ENCODE data around the gene DHFR. TPM values are rescaled to one million over a fixed set of nuclear protein-coding genes. Genes with fewer than 3 reads are reported as not detected.

Gene DHFR
- total and polyA plus RNA-seq, 2 of the 8 experiments (the other 6 are each of a cell fraction or from before 2014, with no cell fraction given): 46.4 to 88.9 TPM

DNA sequence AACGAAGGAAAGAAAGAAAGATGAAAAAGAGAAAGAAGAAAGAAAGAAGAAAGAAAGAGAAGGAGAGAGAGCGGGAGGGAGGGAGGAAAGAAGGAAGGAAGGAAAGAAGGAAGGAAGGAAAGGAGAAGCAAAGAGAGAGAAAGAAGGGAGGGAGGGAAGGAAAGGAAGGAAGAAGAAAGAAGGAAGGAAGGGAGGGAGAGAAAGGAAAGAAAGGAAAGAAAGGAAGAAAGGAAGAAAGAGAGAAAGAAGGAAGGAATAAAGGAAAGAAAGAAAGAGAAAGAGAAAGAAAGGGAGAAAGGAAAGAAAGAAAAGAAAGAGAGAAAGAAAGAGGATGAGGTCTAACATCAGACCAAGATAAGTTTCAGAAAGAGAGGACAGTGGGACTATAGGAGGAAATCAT is 75.7 kb downstream of the DHFR start:
- Histone ChIP-seq H3K79me2 (ENCODE audit: control insufficient read depth in 1 of 2, insufficient read depth in 2 of 2, low read length in 2 of 2) (no peaks in the 10 kb centered on the region), H3K56ac (replicated peaks; ENCODE audit: insufficient read length, low read depth, low read length) (no peak overlapping the region), H3K23ac (ENCODE audit: insufficient read length) (no peak overlapping the region), H3K36me3 (ENCODE audit: control insufficient read depth in 2 of 4, insufficient read depth in 4 of 4, low read length in 3 of 4) (no peaks in the 10 kb centered on the region), H2BK15ac (ENCODE audit: low read length) (no peak overlapping the region), H2AFZ (ENCODE audit: low read length) (no peak overlapping the region), H2BK5ac (ENCODE audit: low read depth, low read length) (no peak overlapping the region), H3K4me2 (ENCODE audit: insufficient read depth in 1 of 2, low read depth in 2 of 2, low read length in 2 of 2) (no peak overlapping the region), H2BK20ac (ENCODE audit: low read length) (no peak overlapping the region), H2AK5ac (ENCODE audit: low read depth, low read length) (no peak overlapping the region), H4K20me1 (replicated peaks in 1 of 2; ENCODE audit: control insufficient read depth in 1 of 2, insufficient read depth in 2 of 2, low read length in 2 of 2) (no peaks in the 10 kb centered on the region), H3K27ac (ENCODE audit: low read depth, low read length) (no peak overlapping the region), H3K14ac (ENCODE audit: insufficient read length) (no peak overlapping the region), H2BK12ac (ENCODE audit: low read depth, low read length) (no peak overlapping the region), H3K4me3 (ENCODE audit: extremely low read depth in 1 of 4, insufficient read depth in 2 of 4, low read depth in 3 of 4, low read length in 4 of 4) (no peak overlapping the region), H3K79me1 (ENCODE audit: low read depth, low read length) (no peaks in the 10 kb centered on the region), H3K23me2 (ENCODE audit: low read depth, low read length) (no peaks in the 10 kb centered on the region), H4K5ac (ENCODE audit: insufficient read length, low read depth, low read length) (no peak overlapping the region), H3K9ac (replicated peaks in 1 of 4; ENCODE audit: extremely low read depth in 1 of 4, low read depth in 3 of 4, low read length in 3 of 4) (no peak overlapping the region), H3K4ac (replicated peaks; ENCODE audit: insufficient read length, low read depth, low read length) (no peak overlapping the region), H3K9me3 (ENCODE audit: insufficient read depth in 2 of 2, low read depth in 1 of 2, low read length in 1 of 2) (no peaks in the 10 kb centered on the region), H3K18ac (ENCODE audit: extremely low read depth, low read length) (no peak overlapping the region), H3K4me1 (replicated peaks in 1 of 4; ENCODE audit: control insufficient read depth in 3 of 4, insufficient read depth in 4 of 4, low read length in 3 of 4) (no peaks in the 10 kb centered on the region), H4K91ac (replicated peaks; ENCODE audit: insufficient read length, low read length) (no peak overlapping the region), H4K8ac (ENCODE audit: extremely low read depth, insufficient read depth, low read length) (no peak overlapping the region), H3K27me3 (replicated peaks in 1 of 4; ENCODE audit: control insufficient read depth in 3 of 4, extremely low read depth in 1 of 4, insufficient read depth in 3 of 4, low read length in 3 of 4) (no peaks in the 10 kb centered on the region), H2BK120ac (replicated peaks; ENCODE audit: low read depth, low read length) (no peak overlapping the region)
- FAIRE-seq (no peak), DNase-seq (ENCODE audit: low read depth in 1 of 2, low spot score in 2 of 2) (no peak)
- 76 to 95% methylated on average over 1 to 2 of the region's 2 CpGs for WGBS, 2 experiments (ENCODE audit: extremely low coverage in 1 of 2, insufficient coverage in 1 of 2, insufficient read length in 1 of 2, insufficient replicate concordance in 2 of 2, low coverage in 1 of 2, low lambda C conversion rate in 2 of 2, missing lambda C conversion rate in 1 of 2)
- ChIA-PET POLR2A (ENCODE audit: partially characterized antibody) (no interaction called here), CTCF (ENCODE audit: partially characterized antibody) (no interaction called here)
- TF ChIP-seq YY1 (IDR thresholded peaks at IDR 0.05; ENCODE audit: low read depth, low read length): no peak
- no peak for TF ChIP-seq SP4 (IDR thresholded peaks at IDR 0.05; ENCODE audit: low read length)
- TF ChIP-seq HDAC6 (IDR thresholded peaks at IDR 0.05; ENCODE audit: low read depth, low read length): no peak
- TF ChIP-seq, protein P1, sequence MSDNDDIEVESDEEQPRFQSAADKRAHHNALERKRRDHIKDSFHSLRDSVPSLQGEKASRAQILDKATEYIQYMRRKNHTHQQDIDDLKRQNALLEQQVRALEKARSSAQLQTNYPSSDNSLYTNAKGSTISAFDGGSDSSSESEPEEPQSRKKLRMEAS (IDR thresholded peaks at IDR 0.05): no peak
- TF ChIP-seq E2F6 (IDR thresholded peaks at IDR 0.05): no peak
- TF ChIP-seq EP300 (IDR thresholded peaks at IDR 0.05; ENCODE audit: borderline replicate concordance in 1 of 2, low read depth in 2 of 2, low read length in 2 of 2): no peak
- TF ChIP-seq ATF3 (IDR thresholded peaks at IDR 0.05; ENCODE audit: insufficient read depth, low read depth, low read length): no peak
- no peak for TF ChIP-seq SIX5 (IDR thresholded peaks at IDR 0.05; ENCODE audit: low read depth, low read length)
- TF ChIP-seq PHF8 (conservative IDR thresholded peaks at IDR 0.05; ENCODE audit: low read depth, low read length): no peak
- no peak for TF ChIP-seq SIN3A (conservative IDR thresholded peaks at IDR 0.05 in 1 of 2, IDR thresholded peaks at IDR 0.05 in 1 of 2; ENCODE audit: low read depth in 1 of 2, low read length in 2 of 2)
- no peak for TF ChIP-seq EGR1 (IDR thresholded peaks at IDR 0.05; ENCODE audit: borderline replicate concordance, low read depth, low read length)
- TF ChIP-seq FOSL1 (IDR thresholded peaks at IDR 0.05; ENCODE audit: insufficient read depth, low read depth, low read length): no peak
- TF ChIP-seq RFX5 (IDR thresholded peaks at IDR 0.05; ENCODE audit: borderline replicate concordance, low read depth, low read length): no peak
- no peak for TF ChIP-seq TEAD4 (IDR thresholded peaks at IDR 0.05; ENCODE audit: low read depth, low read length)
